Measurements from ENCODE around the gene ZBTB9. TPM values are rescaled to one million over a fixed set of nuclear protein-coding genes. Genes with fewer than 3 reads are reported as not detected.

The ZBTB9 gene
- total RNA-seq, 1 experiment from 2014 or later, result 14.2 TPM

DNA sequence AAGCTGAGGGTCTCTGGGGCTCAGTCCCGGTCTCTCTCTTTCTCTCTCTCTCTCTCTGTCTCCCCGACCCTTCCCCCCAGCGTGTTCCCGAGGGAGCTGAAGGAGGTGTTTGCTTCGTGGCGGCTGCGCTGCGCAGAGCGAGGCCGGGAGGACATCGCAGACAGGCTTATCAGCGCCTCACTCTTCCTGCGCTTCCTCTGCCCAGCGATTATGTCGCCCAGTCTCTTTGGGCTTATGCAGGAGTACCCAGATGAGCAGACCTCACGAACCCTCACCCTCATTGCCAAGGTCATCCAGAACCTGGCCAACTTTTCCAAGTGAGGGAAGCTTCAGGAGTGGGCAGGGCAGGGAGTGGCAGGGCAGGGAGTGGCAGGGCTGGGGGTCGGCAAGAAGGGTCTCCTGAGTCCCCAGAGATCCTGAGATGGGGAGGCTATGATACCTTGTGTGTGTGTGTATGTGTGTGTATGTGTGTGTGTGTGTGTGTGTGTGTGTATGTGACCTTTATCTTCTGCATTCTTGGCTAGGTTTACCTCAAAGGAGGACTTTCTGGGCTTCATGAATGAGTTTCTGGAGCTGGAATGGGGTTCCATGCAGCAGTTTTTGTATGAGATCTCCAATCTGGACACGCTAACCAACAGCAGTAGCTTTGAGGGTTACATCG is 13.6 kb upstream of the ZBTB9 start:
- no peak overlapping the region for H2AFZ ChIP-seq (ENCODE audit: low read depth, low read length, poor library complexity, severe bottlenecking)
- ChIA-PET RAD21 (ENCODE audit: low non-redundant PET in 1 of 2, low total read pairs in 2 of 2, uncharacterized antibody in 2 of 2, unreplicated experiment in 2 of 2) (no interaction called here), POLR2A (no interaction called here), CTCF (interaction anchor here (0.7 kb wide), 1 partner anchor 10 kb away, joined by 3 read pairs; no protein-coding TSS in a partner anchor)
- DNase-seq (ENCODE audit: low read depth, low spot score) (no peak), ATAC-seq (no peak)
- H3K9me2 ChIP-seq (ENCODE audit: insufficient read depth), result no peaks in the 10 kb centered on the region
- H3K27ac ChIP-seq (ENCODE audit: low read depth, low read length), result no peak overlapping the region
- H4K20me1 ChIP-seq (ENCODE audit: insufficient read depth), result no peaks in the 10 kb centered on the region
- BruUV-seq (replicated peaks), result no TSS peak
- H3K9me3 ChIP-seq (ENCODE audit: control insufficient read depth in 1 of 2, insufficient read depth in 1 of 2, low read depth in 1 of 2, low read length in 2 of 2), result no peaks in the 10 kb centered on the region
- peaks cover 2 to 7% of the 10 kb centered on the region in 2 experiments; a peak in 2 of 4 replicates for H3K36me3 ChIP-seq (ENCODE audit: control insufficient read depth in 1 of 2, insufficient read depth in 2 of 2, low read length in 2 of 2)
- H3K9ac ChIP-seq (ENCODE audit: low read length), result no peak overlapping the region
- peaks cover 0 to 6% of the 10 kb centered on the region in 2 experiments; a peak in 2 of 4 replicates for H3K4me1 ChIP-seq (ENCODE audit: control insufficient read depth in 1 of 2, insufficient read depth in 2 of 2, low read length in 2 of 2)
- H3K79me2 ChIP-seq (ENCODE audit: insufficient read depth, low read length), result no peaks in the 10 kb centered on the region
- intact Hi-C loops (cut with micrococcal nuclease), result no loop called here
- no peaks in the 10 kb centered on the region for H3K27me3 ChIP-seq (ENCODE audit: insufficient read depth, low read length)
- no peak overlapping the region for H3K4me2 ChIP-seq (ENCODE audit: low read length)
- TF ChIP-seq EGR1 (IDR thresholded peaks at IDR 0.05; ENCODE audit: low read depth) (no peak), YY1 (IDR thresholded peaks at IDR 0.05; ENCODE audit: extremely low read depth, insufficient replicate concordance, low read depth, low read length) (no peak), FOSL1 (IDR thresholded peaks at IDR 0.05; ENCODE audit: low read depth) (no peak), RAD21 (IDR thresholded peaks at IDR 0.05; ENCODE audit: low read depth) (no peak)
- no peak overlapping the region for H3K4me3 ChIP-seq (replicated peaks in 1 of 2; ENCODE audit: low read depth in 1 of 2, low read length in 2 of 2)

DNA sequence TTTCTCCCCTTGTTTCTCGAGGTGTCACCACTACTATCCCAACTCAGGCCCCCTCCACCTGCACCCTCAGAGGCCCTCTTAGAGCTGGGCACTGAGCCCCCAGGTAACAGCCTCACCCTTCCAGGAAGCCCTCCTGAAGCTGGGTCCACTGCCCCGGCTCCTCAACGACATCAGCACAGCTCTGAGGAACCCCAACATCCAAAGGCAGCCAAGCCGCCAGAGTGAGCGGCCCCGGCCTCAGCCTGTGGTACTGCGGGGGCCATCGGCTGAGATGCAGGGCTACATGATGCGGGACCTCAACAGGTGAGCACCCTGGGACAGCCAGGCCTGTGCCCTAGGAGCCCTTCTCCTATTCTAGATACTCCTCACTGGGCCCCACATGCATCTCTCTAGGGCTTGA is 12.9 kb upstream of the ZBTB9 start:
- peaks cover 2 to 7% of the 10 kb centered on the region in 2 experiments; a peak in 2 of 4 replicates for H3K36me3 ChIP-seq (ENCODE audit: control insufficient read depth in 1 of 2, insufficient read depth in 2 of 2, low read length in 2 of 2)
- no peaks in the 10 kb centered on the region for H3K9me2 ChIP-seq (ENCODE audit: insufficient read depth)
- H3K79me2 ChIP-seq (ENCODE audit: insufficient read depth, low read length), result no peaks in the 10 kb centered on the region
- POLR2A ChIA-PET, result no interaction called here
- H2AFZ ChIP-seq (ENCODE audit: low read depth, low read length, poor library complexity, severe bottlenecking), result no peak overlapping the region
- ATAC-seq (no peak; the same call in 1 of the 2 replicates), DNase-seq (ENCODE audit: low read depth, low spot score) (no peak)
- CTCF ChIA-PET, result no interaction called here
- TF ChIP-seq EZH2phosphoT487 (IDR thresholded peaks at IDR 0.05; ENCODE audit: borderline replicate concordance), result no peak
- TF ChIP-seq CBX3 (IDR thresholded peaks at IDR 0.05; ENCODE audit: low read depth), result no peak
- no peak for TF ChIP-seq JUND (IDR thresholded peaks at IDR 0.05)
- TF ChIP-seq ELF1 (IDR thresholded peaks at IDR 0.05; ENCODE audit: borderline replicate concordance, low read depth), result no peak
- no peak for TF ChIP-seq ZNF274 (IDR thresholded peaks at IDR 0.05; ENCODE audit: low read depth, low read length)
- TF ChIP-seq FOSL1 (IDR thresholded peaks at IDR 0.05; ENCODE audit: low read depth), result no peak
- no peak for TF ChIP-seq EZH2 (IDR thresholded peaks at IDR 0.05)
- no peak for TF ChIP-seq YY1 (IDR thresholded peaks at IDR 0.05; ENCODE audit: extremely low read depth, insufficient replicate concordance, low read depth, low read length)
- TF ChIP-seq, protein P1, sequence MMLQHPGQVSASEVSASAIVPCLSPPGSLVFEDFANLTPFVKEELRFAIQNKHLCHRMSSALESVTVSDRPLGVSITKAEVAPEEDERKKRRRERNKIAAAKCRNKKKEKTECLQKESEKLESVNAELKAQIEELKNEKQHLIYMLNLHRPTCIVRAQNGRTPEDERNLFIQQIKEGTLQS (IDR thresholded peaks at IDR 0.05), result no peak
- TF ChIP-seq, protein P2, sequence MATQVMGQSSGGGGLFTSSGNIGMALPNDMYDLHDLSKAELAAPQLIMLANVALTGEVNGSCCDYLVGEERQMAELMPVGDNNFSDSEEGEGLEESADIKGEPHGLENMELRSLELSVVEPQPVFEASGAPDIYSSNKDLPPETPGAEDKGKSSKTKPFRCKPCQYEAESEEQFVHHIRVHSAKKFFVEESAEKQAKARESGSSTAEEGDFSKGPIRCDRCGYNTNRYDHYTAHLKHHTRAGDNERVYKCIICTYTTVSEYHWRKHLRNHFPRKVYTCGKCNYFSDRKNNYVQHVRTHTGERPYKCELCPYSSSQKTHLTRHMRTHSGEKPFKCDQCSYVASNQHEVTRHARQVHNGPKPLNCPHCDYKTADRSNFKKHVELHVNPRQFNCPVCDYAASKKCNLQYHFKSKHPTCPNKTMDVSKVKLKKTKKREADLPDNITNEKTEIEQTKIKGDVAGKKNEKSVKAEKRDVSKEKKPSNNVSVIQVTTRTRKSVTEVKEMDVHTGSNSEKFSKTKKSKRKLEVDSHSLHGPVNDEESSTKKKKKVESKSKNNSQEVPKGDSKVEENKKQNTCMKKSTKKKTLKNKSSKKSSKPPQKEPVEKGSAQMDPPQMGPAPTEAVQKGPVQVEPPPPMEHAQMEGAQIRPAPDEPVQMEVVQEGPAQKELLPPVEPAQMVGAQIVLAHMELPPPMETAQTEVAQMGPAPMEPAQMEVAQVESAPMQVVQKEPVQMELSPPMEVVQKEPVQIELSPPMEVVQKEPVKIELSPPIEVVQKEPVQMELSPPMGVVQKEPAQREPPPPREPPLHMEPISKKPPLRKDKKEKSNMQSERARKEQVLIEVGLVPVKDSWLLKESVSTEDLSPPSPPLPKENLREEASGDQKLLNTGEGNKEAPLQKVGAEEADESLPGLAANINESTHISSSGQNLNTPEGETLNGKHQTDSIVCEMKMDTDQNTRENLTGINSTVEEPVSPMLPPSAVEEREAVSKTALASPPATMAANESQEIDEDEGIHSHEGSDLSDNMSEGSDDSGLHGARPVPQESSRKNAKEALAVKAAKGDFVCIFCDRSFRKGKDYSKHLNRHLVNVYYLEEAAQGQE (IDR thresholded peaks at IDR 0.05; ENCODE audit: low read depth), result no peak
- no peak for TF ChIP-seq EGR1 (IDR thresholded peaks at IDR 0.05; ENCODE audit: low read depth)
- TF ChIP-seq POLR2A (IDR thresholded peaks at IDR 0.05; ENCODE audit: borderline replicate concordance, extremely low read depth, insufficient read depth, insufficient read length), result no peak
- no peak for TF ChIP-seq CEBPB (IDR thresholded peaks at IDR 0.05; ENCODE audit: low read depth)
- TF ChIP-seq SP1 (IDR thresholded peaks at IDR 0.05; ENCODE audit: low read depth), result no peak
- TF ChIP-seq SRF (IDR thresholded peaks at IDR 0.05; ENCODE audit: low read depth), result no peak
- no peaks in the 10 kb centered on the region for H3K9me3 ChIP-seq (ENCODE audit: control insufficient read depth in 1 of 2, insufficient read depth in 1 of 2, low read depth in 1 of 2, low read length in 2 of 2)
- no peak overlapping the region for H3K4me2 ChIP-seq (ENCODE audit: low read length)
- RAD21 ChIA-PET (ENCODE audit: low non-redundant PET in 1 of 2, low total read pairs in 2 of 2, uncharacterized antibody in 2 of 2, unreplicated experiment in 2 of 2), result no interaction called here
- H3K9ac ChIP-seq (ENCODE audit: low read length), result no peak overlapping the region
- H3K4me1 ChIP-seq (ENCODE audit: control insufficient read depth in 1 of 2, insufficient read depth in 2 of 2, low read length in 2 of 2), result peaks cover 0 to 6% of the 10 kb centered on the region in 2 experiments; a peak in 2 of 4 replicates
- H4K20me1 ChIP-seq (ENCODE audit: insufficient read depth), result no peaks in the 10 kb centered on the region
- intact Hi-C loops (cut with micrococcal nuclease), result no loop called here
- H3K27me3 ChIP-seq (ENCODE audit: insufficient read depth, low read length), result no peaks in the 10 kb centered on the region
- no peak overlapping the region for H3K27ac ChIP-seq (ENCODE audit: low read depth, low read length)
- H3K4me3 ChIP-seq (replicated peaks in 1 of 2; ENCODE audit: low read depth in 1 of 2, low read length in 2 of 2), result no peak overlapping the region
- BruUV-seq (replicated peaks), result no TSS peak

Measured in HCT116 (cell line).